ENCODE data around the gene CNBD2. TPM values are rescaled to one million over a fixed set of nuclear protein-coding genes. Genes with fewer than 3 reads are reported as not detected.

The CNBD2 gene
- total and polyA plus RNA-seq, 2 donors (not counting 1 experiment from before 2014, with no cell fraction given) = 8.5 to 19.2 TPM

DNA sequence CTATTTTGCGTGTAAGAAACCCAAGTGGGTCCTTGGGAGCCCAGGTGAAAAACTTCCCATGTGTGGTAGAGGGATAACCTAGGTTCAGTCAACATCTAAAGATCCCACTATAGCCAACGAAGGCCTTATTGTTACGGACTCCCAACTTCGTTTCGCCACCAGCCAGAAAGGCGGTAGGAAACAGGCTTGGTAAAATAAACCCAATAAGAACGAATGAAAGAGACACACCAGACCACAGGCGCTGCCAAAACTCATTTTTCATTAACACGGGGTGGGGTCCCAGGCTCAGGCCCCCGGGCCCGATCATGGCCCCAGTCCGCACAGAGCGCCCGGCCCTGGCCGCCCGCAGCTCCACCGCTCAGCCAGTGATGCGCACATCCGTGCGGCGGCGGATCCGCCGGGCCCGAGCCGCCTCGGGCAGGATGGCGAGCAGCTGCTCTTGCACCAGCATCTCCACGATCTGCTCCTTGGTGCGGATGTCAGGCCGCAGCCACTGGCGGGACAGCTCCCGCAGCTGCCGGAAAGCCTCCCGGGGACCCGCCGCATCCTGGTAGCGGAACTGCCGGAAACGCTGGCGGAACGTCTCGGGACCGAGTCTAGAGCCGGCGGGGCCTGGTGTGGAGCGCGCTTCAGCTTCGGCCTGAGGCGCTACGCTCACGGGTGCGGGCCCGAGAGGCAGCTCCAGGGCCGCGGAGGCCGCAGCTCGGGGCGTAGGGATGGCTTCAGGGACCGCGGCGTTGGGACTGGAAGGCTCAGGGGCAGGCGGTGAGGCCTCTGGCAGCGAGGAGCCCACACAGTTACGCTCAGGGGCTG, 14.8 kb upstream of the CNBD2 start:
- Mint-ChIP-seq H3K27me3 (no peaks in the 10 kb centered on the region), H3K4me3 (peak overlapping the region; percentile 100), H3K4me1 (peaks cover 22% of the 10 kb centered on the region), H3K9me3 (ENCODE audit: insufficient read depth) (no peaks in the 10 kb centered on the region), H3K27ac (peak overlapping the region; percentile 100)
- Histone ChIP-seq H3K9me3 (ENCODE audit: control extremely low read depth in 1 of 3, control insufficient read depth in 2 of 3, insufficient read depth in 1 of 3, low read length in 2 of 3) (no peaks in the 10 kb centered on the region), H3K9ac (ENCODE audit: low read length) (peak overlapping the region; percentile 95), H3K27me3 (replicated peaks in 1 of 4; ENCODE audit: control extremely low read depth in 1 of 4, control insufficient read depth in 3 of 4, insufficient read depth in 4 of 4, low read length in 3 of 4) (no peaks in the 10 kb centered on the region), H3K27ac (ENCODE audit: low read length in 2 of 2) (peak overlapping the region; percentile 98 to 99), H3K4me3 (ENCODE audit: control extremely low read depth in 1 of 5, extremely low read depth in 1 of 5, insufficient read depth in 1 of 5, low read depth in 2 of 5, low read length in 4 of 5) (peak overlapping the region; percentile 72 to 96 (median 88)), H4K20me1 (ENCODE audit: control insufficient read depth, insufficient read depth, low read length, poor library complexity, severe bottlenecking) (peaks cover 14% of the 10 kb centered on the region), H3K36me3 (replicated peaks in 1 of 2; ENCODE audit: control extremely low read depth in 1 of 2, control insufficient read depth in 1 of 2, extremely low read depth in 1 of 2, insufficient read depth in 2 of 2, low read length in 1 of 2) (peaks cover 0 to 9% of the 10 kb centered on the region in 2 experiments), H2AFZ (ENCODE audit: insufficient read depth, low read depth, low read length, poor library complexity, severe bottlenecking) (peak overlapping the region; percentile 84), H3K4me1 (ENCODE audit: control insufficient read depth in 2 of 2, insufficient read depth in 2 of 2, low read length in 2 of 2) (peaks cover 17 to 24% of the 10 kb centered on the region in 2 donors), H3K4me2 (replicated peaks; ENCODE audit: low read depth, low read length, poor library complexity, severe bottlenecking) (peak overlapping the region; percentile 83), H3K79me2 (ENCODE audit: control insufficient read depth, insufficient read depth, low read length) (peaks cover 25% of the 10 kb centered on the region)
- POLR2A ChIA-PET = interaction anchor here (0.5 to 3.2 kb wide), 16 partner anchors 10 to 676 kb away, joined by 3 to 20 read pairs (median 4); partner anchors contain the start of genes AAR2, CEP250, CPNE1 and EIF6
- intact Hi-C loops (cut with micrococcal nuclease) = loop anchor here (1.0 to 10.0 kb wide), 13 partner anchors 98 to 1839 kb away; partner anchors contain the start of genes CPNE1, DSN1, EIF2S2 and EIF6
- ATAC-seq (ENCODE audit: low read depth) = peak; percentile 18
- TF ChIP-seq EZH2 (IDR thresholded peaks at IDR 0.05; ENCODE audit: borderline replicate concordance, insufficient read depth, low read depth, low read length, poor library complexity, severe bottlenecking) = no peak
- TF ChIP-seq, protein P1, sequence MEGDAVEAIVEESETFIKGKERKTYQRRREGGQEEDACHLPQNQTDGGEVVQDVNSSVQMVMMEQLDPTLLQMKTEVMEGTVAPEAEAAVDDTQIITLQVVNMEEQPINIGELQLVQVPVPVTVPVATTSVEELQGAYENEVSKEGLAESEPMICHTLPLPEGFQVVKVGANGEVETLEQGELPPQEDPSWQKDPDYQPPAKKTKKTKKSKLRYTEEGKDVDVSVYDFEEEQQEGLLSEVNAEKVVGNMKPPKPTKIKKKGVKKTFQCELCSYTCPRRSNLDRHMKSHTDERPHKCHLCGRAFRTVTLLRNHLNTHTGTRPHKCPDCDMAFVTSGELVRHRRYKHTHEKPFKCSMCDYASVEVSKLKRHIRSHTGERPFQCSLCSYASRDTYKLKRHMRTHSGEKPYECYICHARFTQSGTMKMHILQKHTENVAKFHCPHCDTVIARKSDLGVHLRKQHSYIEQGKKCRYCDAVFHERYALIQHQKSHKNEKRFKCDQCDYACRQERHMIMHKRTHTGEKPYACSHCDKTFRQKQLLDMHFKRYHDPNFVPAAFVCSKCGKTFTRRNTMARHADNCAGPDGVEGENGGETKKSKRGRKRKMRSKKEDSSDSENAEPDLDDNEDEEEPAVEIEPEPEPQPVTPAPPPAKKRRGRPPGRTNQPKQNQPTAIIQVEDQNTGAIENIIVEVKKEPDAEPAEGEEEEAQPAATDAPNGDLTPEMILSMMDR (IDR thresholded peaks at IDR 0.05) = no peak
- CTCF ChIA-PET = interaction anchor here (0.8 to 3.7 kb wide), 19 partner anchors 10 to 498 kb away, joined by 3 to 31 read pairs (median 4); partner anchors contain the start of genes CEP250, CNBD2, PHF20 and RBM39
- WGBS (ENCODE audit: insufficient coverage) = 1% methylated on average over 64 of the region's 65 CpGs
- DNase-seq = no peak

Data from B cell (primary cell).